Measurements from ENCODE around the gene RAB24. TPM values are rescaled to one million over a fixed set of nuclear protein-coding genes. Genes with fewer than 3 reads are reported as not detected.

The RAB24 gene
- total and polyA plus RNA-seq, 2 experiments from 2014 or later = 27.1 to 27.7 TPM

DNA sequence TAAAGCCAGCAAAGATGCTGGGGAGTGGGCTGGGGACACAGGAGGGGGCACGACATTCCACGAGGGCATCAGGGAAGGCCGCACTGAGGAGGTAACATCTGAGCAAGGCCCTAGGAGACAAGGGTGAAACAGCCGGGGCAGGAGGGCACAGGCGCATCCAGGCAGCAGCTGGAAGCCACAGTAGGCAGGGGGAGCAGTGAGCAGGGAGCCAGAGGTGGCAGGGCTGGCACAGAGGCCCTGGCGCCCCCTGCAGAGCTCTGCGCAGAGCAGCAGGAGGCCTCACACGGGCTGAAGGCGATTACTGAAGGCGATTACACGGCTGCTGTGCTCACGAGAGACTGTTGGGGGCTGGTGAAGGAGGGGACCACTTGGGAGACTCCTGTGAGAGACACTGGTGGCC lies 32.6 kb upstream of the RAB24 start:
- ATAC-seq = peak; percentile 63
- Mint-ChIP-seq H3K27me3 (ENCODE audit: insufficient read depth, low read depth, poor library complexity) (peaks cover 11% of the 10 kb centered on the region), H3K36me3 (ENCODE audit: low read depth) (peaks cover 60% of the 10 kb centered on the region), H3K9me3 (no peaks in the 10 kb centered on the region), H3K4me1 (peaks cover 23% of the 10 kb centered on the region), H3K27ac (peak overlapping the region; percentile 92), H3K4me3 (no peak overlapping the region; the same call in 2 of the 3 replicates)
- H3K79me2 ChIP-seq (replicated peaks; ENCODE audit: insufficient read depth) = peaks cover 14% of the 10 kb centered on the region; the same call in 1 of the 2 replicates
- H4K20me1 ChIP-seq (replicated peaks; ENCODE audit: insufficient read depth) = peaks cover 4% of the 10 kb centered on the region; the same call in 1 of the 2 replicates
- no peak overlapping the region for H3K4me2 ChIP-seq
- DNase-seq (ENCODE audit: low spot score) = peak; percentile 49
- H3K9me2 ChIP-seq (ENCODE audit: insufficient read depth) = no peaks in the 10 kb centered on the region
- H3K36me3 ChIP-seq (ENCODE audit: insufficient read depth) = peaks cover 5% of the 10 kb centered on the region; the same call in 1 of the 2 replicates
- TF ChIP-seq, protein P1, sequence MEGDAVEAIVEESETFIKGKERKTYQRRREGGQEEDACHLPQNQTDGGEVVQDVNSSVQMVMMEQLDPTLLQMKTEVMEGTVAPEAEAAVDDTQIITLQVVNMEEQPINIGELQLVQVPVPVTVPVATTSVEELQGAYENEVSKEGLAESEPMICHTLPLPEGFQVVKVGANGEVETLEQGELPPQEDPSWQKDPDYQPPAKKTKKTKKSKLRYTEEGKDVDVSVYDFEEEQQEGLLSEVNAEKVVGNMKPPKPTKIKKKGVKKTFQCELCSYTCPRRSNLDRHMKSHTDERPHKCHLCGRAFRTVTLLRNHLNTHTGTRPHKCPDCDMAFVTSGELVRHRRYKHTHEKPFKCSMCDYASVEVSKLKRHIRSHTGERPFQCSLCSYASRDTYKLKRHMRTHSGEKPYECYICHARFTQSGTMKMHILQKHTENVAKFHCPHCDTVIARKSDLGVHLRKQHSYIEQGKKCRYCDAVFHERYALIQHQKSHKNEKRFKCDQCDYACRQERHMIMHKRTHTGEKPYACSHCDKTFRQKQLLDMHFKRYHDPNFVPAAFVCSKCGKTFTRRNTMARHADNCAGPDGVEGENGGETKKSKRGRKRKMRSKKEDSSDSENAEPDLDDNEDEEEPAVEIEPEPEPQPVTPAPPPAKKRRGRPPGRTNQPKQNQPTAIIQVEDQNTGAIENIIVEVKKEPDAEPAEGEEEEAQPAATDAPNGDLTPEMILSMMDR (conservative IDR thresholded peaks at IDR 0.05; ENCODE audit: low read depth in 2 of 2) = peak; percentile 41 to 77
- TF ChIP-seq, protein P2, sequence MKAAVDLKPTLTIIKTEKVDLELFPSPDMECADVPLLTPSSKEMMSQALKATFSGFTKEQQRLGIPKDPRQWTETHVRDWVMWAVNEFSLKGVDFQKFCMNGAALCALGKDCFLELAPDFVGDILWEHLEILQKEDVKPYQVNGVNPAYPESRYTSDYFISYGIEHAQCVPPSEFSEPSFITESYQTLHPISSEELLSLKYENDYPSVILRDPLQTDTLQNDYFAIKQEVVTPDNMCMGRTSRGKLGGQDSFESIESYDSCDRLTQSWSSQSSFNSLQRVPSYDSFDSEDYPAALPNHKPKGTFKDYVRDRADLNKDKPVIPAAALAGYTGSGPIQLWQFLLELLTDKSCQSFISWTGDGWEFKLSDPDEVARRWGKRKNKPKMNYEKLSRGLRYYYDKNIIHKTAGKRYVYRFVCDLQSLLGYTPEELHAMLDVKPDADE (IDR thresholded peaks at IDR 0.05) = no peak
- TF ChIP-seq, protein P3, sequence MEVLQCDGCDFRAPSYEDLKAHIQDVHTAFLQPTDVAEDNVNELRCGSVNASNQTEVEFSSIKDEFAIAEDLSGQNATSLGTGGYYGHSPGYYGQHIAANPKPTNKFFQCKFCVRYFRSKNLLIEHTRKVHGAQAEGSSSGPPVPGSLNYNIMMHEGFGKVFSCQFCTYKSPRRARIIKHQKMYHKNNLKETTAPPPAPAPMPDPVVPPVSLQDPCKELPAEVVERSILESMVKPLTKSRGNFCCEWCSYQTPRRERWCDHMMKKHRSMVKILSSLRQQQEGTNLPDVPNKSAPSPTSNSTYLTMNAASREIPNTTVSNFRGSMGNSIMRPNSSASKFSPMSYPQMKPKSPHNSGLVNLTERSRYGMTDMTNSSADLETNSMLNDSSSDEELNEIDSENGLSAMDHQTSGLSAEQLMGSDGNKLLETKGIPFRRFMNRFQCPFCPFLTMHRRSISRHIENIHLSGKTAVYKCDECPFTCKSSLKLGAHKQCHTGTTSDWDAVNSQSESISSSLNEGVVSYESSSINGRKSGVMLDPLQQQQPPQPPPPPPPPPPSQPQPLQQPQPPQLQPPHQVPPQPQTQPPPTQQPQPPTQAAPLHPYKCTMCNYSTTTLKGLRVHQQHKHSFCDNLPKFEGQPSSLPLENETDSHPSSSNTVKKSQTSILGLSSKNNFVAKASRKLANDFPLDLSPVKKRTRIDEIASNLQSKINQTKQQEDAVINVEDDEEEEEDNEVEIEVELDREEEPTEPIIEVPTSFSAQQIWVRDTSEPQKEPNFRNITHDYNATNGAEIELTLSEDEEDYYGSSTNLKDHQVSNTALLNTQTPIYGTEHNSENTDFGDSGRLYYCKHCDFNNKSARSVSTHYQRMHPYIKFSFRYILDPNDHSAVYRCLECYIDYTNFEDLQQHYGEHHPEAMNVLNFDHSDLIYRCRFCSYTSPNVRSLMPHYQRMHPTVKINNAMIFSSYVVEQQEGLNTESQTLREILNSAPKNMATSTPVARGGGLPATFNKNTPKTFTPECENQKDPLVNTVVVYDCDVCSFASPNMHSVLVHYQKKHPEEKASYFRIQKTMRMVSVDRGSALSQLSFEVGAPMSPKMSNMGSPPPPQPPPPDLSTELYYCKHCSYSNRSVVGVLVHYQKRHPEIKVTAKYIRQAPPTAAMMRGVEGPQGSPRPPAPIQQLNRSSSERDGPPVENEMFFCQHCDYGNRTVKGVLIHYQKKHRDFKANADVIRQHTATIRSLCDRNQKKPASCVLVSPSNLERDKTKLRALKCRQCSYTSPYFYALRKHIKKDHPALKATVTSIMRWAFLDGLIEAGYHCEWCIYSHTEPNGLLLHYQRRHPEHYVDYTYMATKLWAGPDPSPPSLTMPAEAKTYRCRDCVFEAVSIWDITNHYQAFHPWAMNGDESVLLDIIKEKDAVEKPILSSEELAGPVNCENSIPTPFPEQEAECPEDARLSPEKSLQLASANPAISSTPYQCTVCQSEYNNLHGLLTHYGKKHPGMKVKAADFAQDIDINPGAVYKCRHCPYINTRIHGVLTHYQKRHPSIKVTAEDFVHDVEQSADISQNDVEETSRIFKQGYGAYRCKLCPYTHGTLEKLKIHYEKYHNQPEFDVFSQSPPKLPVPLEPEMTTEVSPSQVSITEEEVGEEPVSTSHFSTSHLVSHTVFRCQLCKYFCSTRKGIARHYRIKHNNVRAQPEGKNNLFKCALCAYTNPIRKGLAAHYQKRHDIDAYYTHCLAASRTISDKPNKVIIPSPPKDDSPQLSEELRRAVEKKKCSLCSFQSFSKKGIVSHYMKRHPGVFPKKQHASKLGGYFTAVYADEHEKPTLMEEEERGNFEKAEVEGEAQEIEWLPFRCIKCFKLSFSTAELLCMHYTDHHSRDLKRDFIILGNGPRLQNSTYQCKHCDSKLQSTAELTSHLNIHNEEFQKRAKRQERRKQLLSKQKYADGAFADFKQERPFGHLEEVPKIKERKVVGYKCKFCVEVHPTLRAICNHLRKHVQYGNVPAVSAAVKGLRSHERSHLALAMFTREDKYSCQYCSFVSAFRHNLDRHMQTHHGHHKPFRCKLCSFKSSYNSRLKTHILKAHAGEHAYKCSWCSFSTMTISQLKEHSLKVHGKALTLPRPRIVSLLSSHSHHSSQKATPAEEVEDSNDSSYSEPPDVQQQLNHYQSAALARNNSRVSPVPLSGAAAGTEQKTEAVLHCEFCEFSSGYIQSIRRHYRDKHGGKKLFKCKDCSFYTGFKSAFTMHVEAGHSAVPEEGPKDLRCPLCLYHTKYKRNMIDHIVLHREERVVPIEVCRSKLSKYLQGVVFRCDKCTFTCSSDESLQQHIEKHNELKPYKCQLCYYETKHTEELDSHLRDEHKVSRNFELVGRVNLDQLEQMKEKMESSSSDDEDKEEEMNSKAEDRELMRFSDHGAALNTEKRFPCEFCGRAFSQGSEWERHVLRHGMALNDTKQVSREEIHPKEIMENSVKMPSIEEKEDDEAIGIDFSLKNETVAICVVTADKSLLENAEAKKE (CRISPR knock-in tag; IDR thresholded peaks at IDR 0.05) = no peak
- H3K27me3 ChIP-seq (ENCODE audit: insufficient read depth) = no peaks in the 10 kb centered on the region
- H3K4me3 ChIP-seq = no peak overlapping the region
- no peak overlapping the region for H3K27ac ChIP-seq (ENCODE audit: low read depth)
- H3F3A ChIP-seq (replicated peaks; ENCODE audit: low read depth) = no peaks in the 10 kb centered on the region
- H3K4me1 ChIP-seq (ENCODE audit: insufficient read depth) = no peaks in the 10 kb centered on the region; the same call in 1 of the 2 replicates
- no peak overlapping the region for H2AFZ ChIP-seq

Data from GM23338 (cell line).